GM19240 (cell line): ENCODE results near the gene ACER3.
"Not testable (repeated sequence)": the region's sequence is repeated elsewhere in the genome, so short reads cannot be mapped to it uniquely, and the experiment has no call there.

Experiments used
- DNase-seq: peaks from one replicate; pipeline ENCODE4 v3.0.0; 2011; ENCODE audit warnings: low spot score; ENCODE audit not compliant: insufficient read length

The ACER3 gene

GRCh38 chr11:76919467-76919866 is 58.7 kb downstream of the ACER3 start:
- no peak for DNase-seq

GRCh38 chr11:76919887-76920746 is 59.4 kb downstream of the ACER3 start:
- peak; percentile 37 for DNase-seq

DNA sequence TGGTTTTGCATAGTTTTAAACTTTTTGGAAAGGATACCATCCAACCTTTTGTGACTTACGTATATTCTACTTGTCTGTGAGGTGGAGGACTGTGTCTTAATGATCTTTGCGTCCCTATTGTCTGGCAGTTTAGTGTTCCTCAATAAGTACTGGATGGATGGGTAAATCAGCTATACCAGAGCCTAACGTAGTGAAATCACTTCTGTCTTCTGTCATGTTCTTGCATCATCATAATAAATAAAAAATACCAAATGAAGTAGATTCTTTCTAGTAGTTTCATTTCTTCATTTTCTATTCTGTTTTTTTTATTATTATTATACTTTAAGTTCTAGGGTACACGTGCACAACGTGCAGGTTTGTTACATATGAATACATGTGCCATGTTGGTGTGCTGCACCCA is 66.4 kb downstream of the ACER3 start:
- no peak for DNase-seq

DNA sequence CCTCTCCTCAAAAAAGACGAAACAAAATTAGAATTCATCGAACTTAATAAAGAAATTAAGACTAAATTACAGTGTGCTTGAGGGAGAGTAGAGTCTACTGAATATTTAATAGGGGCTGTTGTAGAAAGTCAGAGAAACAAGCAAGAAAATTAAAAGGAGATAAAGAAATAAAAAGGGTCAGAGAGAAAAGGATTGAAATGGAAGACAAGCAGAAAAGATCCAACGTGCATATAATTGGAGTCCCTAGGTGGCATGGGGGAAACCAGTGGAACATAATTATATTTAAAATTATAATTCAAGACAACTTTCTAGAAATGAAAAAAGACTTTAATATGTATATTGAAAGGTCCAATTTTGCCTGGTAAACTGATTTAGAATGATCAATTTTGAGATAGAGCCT is 74.3 kb downstream of the ACER3 start:
- no peak for DNase-seq

GRCh38 chr11:76939219-76939631 is 78.5 kb downstream of the ACER3 start:
- DNase-seq = no peak

DNA sequence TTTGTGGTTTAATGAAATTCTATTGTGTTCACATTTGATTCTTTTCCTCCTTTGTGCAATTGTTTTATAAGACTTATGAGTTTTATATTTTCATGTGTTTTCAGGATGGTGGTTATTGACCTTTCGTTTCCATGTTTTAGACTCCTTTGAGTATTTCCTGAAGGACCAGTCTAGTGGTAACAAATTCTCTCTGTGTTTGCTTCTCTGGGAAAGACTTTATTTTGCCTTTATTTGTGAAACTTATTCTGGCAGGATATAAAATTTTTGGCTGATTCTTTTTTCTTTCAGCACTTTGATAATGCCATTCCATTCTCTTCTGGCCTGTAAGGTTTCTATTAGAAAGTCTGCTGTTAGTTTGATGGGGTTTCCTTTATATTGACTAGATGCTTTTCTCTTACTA is 83.5 kb downstream of the ACER3 start:
- no peak for DNase-seq

DNA sequence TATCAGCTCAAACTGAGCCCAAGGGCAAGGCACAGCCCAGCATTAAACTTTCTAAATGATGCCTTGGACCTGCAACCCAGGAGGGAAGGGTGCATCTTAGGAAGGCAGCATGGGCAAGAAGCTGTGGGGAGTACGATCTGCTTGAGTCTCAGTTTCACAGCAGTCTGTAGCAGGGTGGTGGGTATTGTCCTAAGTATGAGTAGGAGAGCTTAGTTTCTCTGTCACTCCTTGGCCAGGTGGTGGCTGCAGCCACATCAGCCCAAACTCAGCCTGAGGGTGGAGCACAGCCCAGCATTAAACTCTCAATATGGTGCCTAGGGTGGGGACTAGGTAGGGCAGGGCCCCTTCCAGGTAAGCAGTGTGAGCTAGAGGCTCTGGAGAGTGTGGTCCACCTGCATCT is 85.5 kb downstream of the ACER3 start:
- DNase-seq = no peak

DNA sequence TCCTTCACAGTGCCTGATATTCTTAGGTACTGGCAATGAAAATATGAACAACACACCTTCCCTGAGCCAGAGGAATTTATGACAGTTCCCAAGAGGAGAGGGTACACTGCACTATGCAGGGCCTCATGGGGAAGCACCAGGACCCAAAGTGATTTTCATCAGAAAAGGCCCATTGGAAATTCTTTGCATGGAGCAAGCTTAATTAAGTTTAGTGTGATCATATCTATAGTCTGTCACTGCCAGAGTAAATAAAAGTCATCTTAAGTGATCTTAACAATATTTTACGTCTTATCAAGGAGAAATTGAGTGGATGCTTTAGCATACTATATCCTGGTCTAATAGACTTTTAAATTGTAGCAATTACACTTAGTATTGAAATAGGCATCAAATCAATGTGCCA is 86.5 kb downstream of the ACER3 start:
- DNase-seq = no peak

DNA sequence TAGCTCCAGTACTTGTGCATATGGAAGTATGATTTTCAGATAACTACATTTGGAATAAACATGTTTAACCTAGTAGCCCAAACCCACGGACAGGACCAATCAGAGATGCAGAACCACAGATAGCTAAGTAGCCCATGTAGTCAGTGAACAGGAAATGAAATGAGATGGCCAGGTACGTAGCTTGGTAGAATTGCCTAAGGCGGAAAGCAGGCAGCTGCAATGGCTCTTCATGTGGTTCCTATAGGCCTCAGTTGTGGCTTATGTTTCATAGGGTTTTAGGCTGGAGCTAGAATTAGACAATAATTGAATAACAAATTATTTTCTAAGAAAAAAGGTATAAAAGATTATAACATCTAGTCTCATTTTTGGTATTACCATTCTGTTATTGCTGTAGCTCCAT is 87.1 kb downstream of the ACER3 start:
- no peak for DNase-seq

DNA sequence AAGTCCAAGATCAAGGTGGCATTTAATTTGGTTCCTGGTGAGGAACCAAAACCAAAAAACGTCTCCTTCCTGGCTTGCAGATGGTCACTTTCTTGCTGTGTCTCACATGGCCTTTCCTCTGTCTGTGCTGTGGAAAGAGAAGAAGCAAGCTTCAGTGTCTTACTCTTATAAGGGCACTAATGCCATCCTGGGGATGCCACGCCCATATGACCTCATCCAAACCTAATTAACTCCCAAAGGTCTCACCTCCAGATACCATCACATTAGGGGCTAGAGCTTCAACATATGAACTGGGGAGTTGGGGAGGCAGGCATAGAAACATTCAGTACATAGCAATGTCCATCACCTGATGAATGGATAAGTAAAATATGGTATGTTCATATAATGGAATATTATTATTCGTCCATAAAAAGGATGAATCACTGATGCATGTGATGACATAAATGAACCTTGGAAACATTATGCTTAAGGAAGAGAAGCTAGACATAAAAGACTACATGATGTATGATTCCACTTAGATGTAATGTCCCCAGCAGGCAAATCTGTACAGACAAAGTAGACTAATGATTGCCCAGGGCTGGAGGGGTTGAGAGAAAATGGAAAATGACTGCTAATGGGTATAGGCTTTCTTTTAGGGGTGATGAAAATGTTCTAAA is 94.9 kb downstream of the ACER3 start:
- DNase-seq = no peak

GRCh38 chr11:76962583-76963416 is 102.1 kb downstream of the ACER3 start:
- DNase-seq = peak; percentile 30

GRCh38 chr11:76963417-76964168 is 102.9 kb downstream of the ACER3 start:
- DNase-seq = not testable (repeated sequence)

GRCh38 chr11:76972051-76972450 is 111.3 kb downstream of the ACER3 start:
- no peak for DNase-seq

DNA sequence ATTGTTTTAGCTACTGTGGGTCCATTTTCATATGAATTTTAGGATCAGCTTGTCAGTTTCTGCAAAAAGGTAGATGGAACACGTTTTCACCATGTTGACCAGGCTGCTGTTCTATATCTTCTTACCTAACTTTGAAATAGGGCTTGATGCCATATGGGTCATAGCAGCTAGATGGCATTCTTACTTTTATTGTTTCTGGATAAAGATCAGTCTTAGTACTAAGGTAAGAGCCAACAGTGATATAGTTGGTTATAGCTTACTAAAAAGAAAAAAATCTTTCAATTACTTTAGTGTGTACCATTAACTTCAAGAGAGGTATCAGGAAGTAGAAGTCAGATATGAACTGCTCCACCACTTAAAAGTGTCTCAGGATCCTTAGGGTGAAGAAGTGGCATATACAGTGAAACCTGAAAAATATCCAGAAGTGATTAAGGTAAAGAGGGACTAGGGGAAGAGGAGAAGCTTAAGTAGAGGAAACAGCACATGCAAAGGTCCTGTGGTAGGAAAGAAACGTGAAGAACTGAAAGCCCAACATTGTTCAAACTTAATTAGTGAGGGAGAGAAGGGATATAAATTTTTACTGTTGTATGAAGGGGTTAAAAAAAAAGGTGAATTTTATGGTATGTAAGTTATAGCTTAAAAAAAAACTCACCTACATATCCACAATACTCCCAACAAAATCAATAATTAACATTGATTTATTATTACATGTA is 113.6 kb downstream of the ACER3 start:
- no peak for DNase-seq

GRCh38 chr11:76975513-76975912 is 114.8 kb downstream of the ACER3 start:
- no peak for DNase-seq

- DNase-seq = no peak
Observed at GRCh38 chr11:76977791-76978190, 117.1 kb downstream of the ACER3 start.

- DNase-seq = no peak
Observed at GRCh38 chr11:76978239-76978638, 117.5 kb downstream of the ACER3 start.

GRCh38 chr11:76978818-76979217 is 118.1 kb downstream of the ACER3 start:
- no peak for DNase-seq

DNA sequence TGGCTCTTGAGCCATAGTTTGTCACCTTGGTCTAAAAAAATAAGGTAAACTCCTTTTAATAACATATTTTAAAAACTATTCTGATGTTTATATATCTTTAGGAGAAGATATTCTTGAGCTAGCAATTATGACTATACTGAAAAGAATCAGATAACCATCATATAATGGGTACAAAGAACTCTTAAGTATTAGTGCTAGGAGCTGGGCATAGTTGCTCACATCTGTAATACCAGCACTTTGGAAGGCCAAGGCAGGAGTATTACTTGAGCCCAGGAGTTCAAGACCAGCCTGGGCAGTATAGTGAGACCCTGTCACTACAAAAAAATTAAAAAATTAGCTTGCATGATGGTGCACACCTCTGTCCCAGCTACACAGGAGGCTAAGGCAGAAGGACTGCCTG is 119.5 kb downstream of the ACER3 start:
- DNase-seq = no peak

DNA sequence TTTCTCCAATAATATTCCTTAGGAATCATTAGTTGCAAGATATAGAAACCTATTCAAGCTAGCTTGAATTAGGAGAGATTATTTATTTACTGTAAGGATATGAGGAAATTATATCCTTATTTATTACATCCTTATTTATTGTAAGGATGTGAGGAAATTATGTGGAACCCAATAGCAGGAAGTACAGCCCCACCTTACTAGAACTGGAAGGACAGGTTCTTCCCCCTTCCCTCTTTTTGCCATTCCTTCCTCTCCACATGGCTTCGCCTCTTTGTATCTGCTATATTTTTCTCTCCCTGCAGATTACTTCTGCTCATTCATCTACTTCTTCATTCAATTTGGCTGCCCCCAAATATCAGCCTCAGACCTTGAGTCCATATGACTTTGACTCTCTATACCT is 124.0 kb downstream of the ACER3 start:
- DNase-seq = no peak

GRCh38 chr11:76987203-76987602 is 126.5 kb downstream of the ACER3 start:
- DNase-seq = no peak
